ENCODE data around the gene PAK2.

DNA sequence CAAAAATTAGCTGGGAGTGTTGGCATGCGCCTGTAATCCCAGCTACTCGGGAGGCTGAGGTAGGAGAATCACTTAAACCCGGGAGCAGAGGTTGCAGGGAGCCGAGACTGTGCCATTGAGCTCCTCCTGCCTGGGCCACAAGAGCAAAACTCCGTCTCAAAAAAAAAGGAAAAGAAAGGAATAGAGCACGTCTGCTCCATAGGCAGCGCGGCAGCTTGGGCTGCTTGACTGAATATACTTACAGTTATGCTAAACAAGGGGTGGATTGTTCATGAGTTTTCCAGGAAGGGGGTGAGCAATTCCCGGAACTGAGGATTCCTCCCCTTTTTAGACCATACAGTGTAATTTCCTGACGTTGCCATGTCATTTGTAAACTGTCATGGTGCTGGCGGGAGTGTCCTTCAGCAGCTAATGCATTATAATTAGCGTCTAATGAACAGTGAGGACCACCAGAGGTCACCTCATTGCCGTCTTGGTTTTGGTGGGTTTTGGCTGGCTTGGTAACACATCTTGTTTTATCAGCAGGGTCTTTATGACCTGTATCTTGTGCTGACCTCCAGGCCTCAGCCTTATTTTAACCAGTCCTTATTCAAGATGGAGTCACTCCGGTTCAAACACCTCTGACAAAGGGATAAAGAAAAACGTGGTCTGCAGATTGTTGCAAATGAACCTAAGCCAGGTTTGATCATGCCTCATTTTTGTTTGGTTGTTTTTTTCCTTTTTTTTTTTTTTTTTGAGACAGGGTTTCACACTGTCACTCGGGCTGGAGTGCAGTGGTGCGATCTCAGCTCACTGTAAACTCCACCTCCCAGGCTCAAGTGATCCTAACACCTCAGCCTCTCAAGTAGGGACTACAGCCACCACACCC is 103.1 kb downstream of the PAK2 start:
- TF ChIP-seq CTCF (IDR thresholded peaks at IDR 0.05): no peak
- TF ChIP-seq POLR2A (IDR thresholded peaks at IDR 0.05): no peak
